ENCODE data around the gene PDP2. TPM values are rescaled to one million over a fixed set of nuclear protein-coding genes. Genes with fewer than 3 reads are reported as not detected.

Gene PDP2, protein sequence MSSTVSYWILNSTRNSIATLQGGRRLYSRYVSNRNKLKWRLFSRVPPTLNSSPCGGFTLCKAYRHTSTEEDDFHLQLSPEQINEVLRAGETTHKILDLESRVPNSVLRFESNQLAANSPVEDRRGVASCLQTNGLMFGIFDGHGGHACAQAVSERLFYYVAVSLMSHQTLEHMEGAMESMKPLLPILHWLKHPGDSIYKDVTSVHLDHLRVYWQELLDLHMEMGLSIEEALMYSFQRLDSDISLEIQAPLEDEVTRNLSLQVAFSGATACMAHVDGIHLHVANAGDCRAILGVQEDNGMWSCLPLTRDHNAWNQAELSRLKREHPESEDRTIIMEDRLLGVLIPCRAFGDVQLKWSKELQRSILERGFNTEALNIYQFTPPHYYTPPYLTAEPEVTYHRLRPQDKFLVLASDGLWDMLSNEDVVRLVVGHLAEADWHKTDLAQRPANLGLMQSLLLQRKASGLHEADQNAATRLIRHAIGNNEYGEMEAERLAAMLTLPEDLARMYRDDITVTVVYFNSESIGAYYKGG
- total RNA-seq = 10 to 100 TPM; 12.3 to 24.6 (median 17.4) TPM

DNA sequence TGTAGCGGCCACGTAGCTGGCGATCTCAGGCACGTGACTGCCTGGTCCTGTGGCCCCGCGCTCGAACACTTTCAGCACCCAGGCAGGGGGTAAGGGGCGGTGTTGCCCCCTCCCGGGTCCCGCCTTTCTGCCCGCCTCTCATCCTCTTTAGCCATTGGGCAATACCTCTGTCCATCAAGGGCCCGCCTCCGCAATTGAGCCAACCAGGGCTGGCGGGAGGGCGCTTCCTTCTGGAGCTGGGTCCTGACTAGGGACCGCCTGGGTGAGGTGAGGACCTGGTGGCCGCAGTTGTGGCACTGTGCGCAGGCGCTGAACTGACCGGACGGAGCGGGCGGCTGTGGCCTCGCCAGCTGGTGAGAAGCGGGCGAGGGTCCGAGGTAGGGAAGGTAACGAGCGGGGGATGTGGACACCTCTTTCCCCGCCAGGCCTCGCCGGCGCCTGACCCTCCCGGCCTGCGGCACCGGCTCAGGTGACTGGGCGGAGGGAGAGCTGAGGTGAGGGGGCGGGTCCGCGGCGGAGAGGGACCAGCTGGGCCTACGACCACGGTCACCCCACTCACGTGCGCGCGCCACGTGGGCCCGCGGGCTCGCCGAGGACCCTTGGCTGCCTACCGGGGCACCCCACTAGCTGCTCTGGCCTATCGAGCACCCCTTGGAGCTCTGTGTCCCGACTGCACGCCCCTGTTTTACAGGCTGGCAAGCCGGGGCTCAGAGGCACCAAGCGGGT is at the start of gene PDP2:
Gene PDP2 (plus strand): TSS at position 228 of the 726 bp plus-strand sequence. CDS start 3,770 bp downstream, outside the sequence.
- TF ChIP-seq EP300 (IDR thresholded peaks at IDR 0.05) (peak in 1 of 4 donors; percentile 84), POLR2A (IDR thresholded peaks at IDR 0.05) (peak in 3 of 4 donors; percentile 75 to 87 (median 82)), POLR2AphosphoS5 (IDR thresholded peaks at IDR 0.05) (peak; percentile 30 to 85)
- TF ChIP-seq, protein P1, sequence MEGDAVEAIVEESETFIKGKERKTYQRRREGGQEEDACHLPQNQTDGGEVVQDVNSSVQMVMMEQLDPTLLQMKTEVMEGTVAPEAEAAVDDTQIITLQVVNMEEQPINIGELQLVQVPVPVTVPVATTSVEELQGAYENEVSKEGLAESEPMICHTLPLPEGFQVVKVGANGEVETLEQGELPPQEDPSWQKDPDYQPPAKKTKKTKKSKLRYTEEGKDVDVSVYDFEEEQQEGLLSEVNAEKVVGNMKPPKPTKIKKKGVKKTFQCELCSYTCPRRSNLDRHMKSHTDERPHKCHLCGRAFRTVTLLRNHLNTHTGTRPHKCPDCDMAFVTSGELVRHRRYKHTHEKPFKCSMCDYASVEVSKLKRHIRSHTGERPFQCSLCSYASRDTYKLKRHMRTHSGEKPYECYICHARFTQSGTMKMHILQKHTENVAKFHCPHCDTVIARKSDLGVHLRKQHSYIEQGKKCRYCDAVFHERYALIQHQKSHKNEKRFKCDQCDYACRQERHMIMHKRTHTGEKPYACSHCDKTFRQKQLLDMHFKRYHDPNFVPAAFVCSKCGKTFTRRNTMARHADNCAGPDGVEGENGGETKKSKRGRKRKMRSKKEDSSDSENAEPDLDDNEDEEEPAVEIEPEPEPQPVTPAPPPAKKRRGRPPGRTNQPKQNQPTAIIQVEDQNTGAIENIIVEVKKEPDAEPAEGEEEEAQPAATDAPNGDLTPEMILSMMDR (IDR thresholded peaks at IDR 0.05) = peak in 2 of 6 experiments; percentile 18 to 19
- ATAC-seq (ENCODE audit: low FRiP score in 2 of 2) (peak; percentile 96 to 99), DNase-seq (peak; percentile 93 to 97)
- Histone ChIP-seq H3K4me1 (peaks cover 8 to 32% (median 20%) of the 10 kb centered on the region in 4 donors), H3K36me3 (peaks cover 6 to 14% (median 12%) of the 10 kb centered on the region in 4 donors), H3K9me3 (no peaks in the 10 kb centered on the region), H3K27me3 (no peaks in the 10 kb centered on the region), H3K4me3 (peak within 1 kb of the TSS; percentile 31 to 86 (median 74)), H3K27ac (peak within 1 kb of the TSS; percentile 67 to 92 (median 84))
- WGBS, 2 donors = 0% methylated on average over 37 of the region's 58 CpGs; no CpG with 5 or more reads in 1 of the 2 donors

DNA sequence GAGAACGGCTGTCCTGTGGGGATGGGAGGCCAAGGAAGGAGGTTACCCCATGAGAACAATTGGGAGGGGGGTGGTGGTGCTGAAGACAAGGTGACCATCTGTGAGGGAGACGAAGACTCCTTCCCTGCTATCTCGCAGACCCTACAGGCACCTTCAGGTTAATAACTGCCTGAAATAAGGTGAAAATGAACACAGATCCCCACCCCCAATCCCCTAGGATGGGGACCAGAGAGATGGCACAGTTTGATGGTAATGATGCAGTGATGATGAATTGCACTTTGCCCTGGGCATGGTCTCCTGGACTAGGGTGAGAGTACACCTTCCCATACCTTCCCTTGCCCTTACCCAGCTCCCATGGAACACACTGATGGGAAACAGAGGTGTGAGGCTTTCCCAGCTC is 48.1 kb upstream of the PDP2 start:
- ATAC-seq (ENCODE audit: low FRiP score in 2 of 2) (no peak), DNase-seq (no peak)
- peaks cover 0 to 8% (median 4%) of the 10 kb centered on the region in 4 donors for H3K36me3 ChIP-seq
- 83 to 87% methylated on average over 3 of the region's 3 CpGs for WGBS, 2 donors
- no peak overlapping the region for H3K27ac ChIP-seq
- no peak for TF ChIP-seq POLR2A (IDR thresholded peaks at IDR 0.05)
- TF ChIP-seq POLR2AphosphoS5 (IDR thresholded peaks at IDR 0.05) = no peak
- TF ChIP-seq, protein P1 (IDR thresholded peaks at IDR 0.05) = no peak
- TF ChIP-seq EP300 (IDR thresholded peaks at IDR 0.05) = no peak
- no peaks in the 10 kb centered on the region for H3K9me3 ChIP-seq
- H3K27me3 ChIP-seq = no peaks in the 10 kb centered on the region
- H3K4me3 ChIP-seq = no peak overlapping the region
- peaks cover 11 to 18% (median 15%) of the 10 kb centered on the region in 4 donors for H3K4me1 ChIP-seq

DNA sequence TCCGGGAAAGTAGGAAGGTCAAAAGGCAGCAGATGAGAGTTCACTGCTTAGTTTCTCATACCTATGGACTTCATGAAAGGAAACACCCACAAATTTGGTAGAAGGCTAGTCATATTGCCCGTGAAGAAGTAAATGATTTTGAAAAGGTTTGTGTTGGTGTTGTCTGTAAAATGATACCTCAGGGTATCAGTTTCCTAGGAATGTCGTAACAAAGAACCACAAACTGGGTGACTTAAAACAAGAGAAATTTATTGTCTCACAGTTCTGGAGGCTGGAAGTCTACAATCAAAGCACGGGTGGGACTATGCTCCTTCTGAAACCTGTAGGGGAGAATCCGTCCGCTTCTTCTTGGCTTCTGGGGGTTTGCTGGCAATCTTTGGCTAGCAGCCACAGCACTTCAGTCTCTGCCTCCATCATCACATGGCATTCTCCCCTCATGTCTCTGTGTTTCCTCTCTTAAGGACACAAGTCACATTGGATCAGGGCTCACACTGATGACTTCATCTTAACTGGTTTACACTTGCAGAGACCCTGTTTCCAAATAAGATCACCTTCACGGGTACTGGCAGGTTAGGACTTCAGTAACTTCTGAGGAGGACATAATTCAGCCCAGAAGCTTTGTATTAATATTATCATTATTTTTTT is 47.5 kb upstream of the PDP2 start:
- Histone ChIP-seq H3K27ac (no peak overlapping the region), H3K36me3 (peaks cover 0 to 2% (median 1%) of the 10 kb centered on the region in 4 donors), H3K4me3 (no peak overlapping the region), H3K27me3 (no peaks in the 10 kb centered on the region), H3K4me1 (peaks cover 11 to 18% (median 15%) of the 10 kb centered on the region in 4 donors), H3K9me3 (no peaks in the 10 kb centered on the region)
- no peak for TF ChIP-seq POLR2A (IDR thresholded peaks at IDR 0.05)
- no peak for TF ChIP-seq EP300 (IDR thresholded peaks at IDR 0.05)
- TF ChIP-seq, protein P1 (IDR thresholded peaks at IDR 0.05) = no peak
- no peak for TF ChIP-seq POLR2AphosphoS5 (IDR thresholded peaks at IDR 0.05)
- WGBS, 2 donors = 75 to 81% methylated on average over 7 of the region's 7 CpGs
- DNase-seq (no peak), ATAC-seq (ENCODE audit: low FRiP score in 2 of 2) (no peak)

DNA sequence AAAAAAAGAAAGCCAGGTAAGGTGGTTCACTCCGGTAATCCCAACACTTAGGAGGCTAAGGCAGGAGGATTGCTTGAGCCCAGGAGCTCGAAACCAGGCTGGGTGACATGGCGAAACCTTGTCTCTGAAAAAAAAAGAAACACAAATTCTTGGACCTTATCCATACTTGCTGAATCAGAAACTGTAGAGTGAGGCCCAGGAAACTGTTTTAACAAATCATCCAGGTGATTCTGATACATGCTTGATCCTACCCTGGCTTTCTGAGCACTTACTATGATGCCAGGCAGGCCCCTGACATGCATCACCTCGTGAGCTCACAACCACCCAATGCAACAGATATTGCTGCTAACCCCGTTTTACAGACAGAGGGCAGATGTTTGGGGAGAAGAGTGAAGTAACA is 45.6 kb upstream of the PDP2 start:
- Histone ChIP-seq H3K36me3 (no peaks in the 10 kb centered on the region), H3K27me3 (no peaks in the 10 kb centered on the region), H3K27ac (no peak overlapping the region), H3K4me1 (peaks cover 3 to 4% (median 3%) of the 10 kb centered on the region in 4 donors), H3K9me3 (no peaks in the 10 kb centered on the region), H3K4me3 (no peak overlapping the region)
- DNase-seq (no peak), ATAC-seq (ENCODE audit: low FRiP score in 2 of 2) (no peak)
- 85 to 86% methylated on average over 5 of the region's 5 CpGs for WGBS, 2 donors
- TF ChIP-seq POLR2A (IDR thresholded peaks at IDR 0.05) = no peak
- no peak for TF ChIP-seq POLR2AphosphoS5 (IDR thresholded peaks at IDR 0.05)
- TF ChIP-seq, protein P1 (IDR thresholded peaks at IDR 0.05) = no peak
- TF ChIP-seq EP300 (IDR thresholded peaks at IDR 0.05) = no peak
